HG03135 (cell line): Measurements from ENCODE around the gene ZNF93.
"Not testable (repeated sequence)": the region's sequence is repeated elsewhere in the genome, so short reads cannot be mapped to it uniquely, and the experiment has no call there.

Experiments used
- ATAC-seq: cut with Tn5 transposase; IDR thresholded peaks from one replicate; pipeline ENCODE4 v1.9.1; 2021; ENCODE audit warnings: mild to moderate bottlenecking, moderate library complexity; ENCODE audit not compliant: unreplicated experiment

Gene ZNF93

DNA sequence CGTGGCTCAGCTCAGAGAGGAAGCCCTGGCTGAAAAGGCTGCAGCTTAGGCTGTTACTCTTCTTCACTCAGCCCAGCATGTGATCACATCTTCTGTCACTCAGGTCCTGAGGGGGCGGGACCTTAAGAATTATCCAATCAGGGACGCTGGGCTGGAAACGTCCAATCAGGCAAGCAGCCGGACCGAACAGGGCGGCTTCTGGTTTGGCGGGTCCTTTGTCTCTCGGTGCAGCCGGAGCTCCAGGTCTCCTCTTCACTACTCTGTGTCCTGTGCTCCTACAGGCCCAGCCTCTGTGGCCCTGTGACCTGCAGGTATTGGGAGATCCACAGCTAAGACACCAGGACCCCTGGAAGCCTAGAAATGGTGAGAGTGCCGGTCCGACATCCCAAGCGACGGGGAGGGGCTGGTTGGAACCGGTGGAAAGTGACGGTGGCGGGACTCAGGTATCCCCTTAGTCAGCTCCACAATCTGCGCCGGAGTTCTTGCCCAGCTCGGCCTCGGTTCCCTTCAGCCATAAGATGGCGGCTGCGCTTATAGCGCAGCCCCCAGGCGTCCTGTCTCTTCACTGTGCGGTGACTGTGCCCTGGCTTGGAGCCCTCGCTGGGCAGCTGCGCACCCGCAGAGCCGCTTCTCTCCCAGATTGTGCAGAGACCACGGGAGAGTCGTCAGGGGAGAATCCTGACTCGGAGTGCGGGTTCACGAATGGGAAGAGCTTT is at the start of gene ZNF93:
ZNF93 (plus strand) TSS at position 218 of the 716 bp plus-strand sequence; CDS start at position 361, 143 bp downstream.
- peak; percentile 91 for ATAC-seq

DNA sequence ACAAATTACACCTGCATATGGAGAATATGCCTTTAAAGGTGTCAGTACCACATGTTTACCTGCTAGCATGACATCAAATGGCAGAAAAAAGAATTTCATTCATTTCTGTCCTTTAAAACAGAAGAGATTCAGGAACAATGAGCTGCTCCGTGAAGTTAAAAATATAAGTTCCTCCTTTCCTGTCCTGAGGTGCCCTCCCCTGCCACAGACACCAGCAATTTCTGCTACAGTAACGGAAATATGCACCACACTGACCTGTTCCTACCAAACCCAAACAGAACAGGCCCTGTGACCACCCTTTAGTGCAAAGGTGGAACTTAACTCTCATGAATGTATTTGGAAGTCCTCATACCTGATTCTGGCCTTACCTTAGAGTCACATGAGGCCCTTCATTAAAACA is 49.0 kb upstream of the ZNF93 start:
- not testable (repeated sequence) for ATAC-seq

DNA sequence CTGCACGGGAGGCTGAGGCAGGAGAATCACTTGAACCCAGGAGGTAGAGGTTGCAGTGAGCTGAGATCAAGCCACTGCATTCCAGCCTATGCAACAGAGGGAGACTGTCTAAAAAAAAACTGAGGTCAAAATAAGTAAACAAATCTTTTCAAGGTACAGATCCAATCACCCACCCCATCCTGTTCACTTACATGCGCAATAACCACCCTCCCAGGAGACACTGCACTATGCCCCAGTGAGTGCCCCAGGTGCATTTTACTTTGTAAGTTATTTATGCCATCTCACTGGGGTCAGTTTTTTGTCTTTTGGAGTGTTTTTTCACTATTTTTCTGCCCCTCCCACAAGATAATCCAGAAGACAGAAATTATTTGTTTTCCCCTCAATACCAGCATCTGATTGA is 42.0 kb upstream of the ZNF93 start:
- ATAC-seq = no peak

DNA sequence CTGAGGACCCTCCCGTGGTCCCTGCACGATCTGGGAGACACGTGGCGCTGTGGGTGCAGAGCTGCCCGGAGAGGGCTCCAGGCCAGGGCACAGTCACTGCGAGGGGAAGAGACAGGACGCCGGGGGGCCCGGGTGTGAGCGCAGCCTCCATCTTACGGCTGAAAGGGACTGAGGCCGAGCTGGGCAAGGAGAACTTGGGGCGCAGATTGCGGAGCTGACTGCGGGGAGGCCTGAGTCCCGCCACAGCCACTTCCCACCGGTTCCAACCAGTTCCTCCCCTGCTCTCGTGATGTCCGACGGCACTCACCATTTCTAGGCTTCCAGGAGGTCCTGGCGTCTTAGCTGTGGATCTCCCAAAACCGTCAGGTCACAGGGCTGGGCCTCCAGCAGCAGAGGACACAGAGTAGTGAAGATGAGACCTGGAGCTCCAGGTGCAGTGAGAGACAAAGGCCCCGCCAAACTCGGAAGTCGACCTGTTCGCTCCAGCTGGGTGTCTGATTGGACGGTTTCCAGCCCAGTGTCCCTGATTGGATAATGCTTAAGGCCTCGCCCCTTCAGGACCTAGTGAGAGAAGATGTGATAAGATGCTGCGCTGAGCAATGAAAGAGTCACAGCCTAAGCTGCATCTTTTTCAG is 39.9 kb upstream of the ZNF93 start:
- ATAC-seq = no peak

DNA sequence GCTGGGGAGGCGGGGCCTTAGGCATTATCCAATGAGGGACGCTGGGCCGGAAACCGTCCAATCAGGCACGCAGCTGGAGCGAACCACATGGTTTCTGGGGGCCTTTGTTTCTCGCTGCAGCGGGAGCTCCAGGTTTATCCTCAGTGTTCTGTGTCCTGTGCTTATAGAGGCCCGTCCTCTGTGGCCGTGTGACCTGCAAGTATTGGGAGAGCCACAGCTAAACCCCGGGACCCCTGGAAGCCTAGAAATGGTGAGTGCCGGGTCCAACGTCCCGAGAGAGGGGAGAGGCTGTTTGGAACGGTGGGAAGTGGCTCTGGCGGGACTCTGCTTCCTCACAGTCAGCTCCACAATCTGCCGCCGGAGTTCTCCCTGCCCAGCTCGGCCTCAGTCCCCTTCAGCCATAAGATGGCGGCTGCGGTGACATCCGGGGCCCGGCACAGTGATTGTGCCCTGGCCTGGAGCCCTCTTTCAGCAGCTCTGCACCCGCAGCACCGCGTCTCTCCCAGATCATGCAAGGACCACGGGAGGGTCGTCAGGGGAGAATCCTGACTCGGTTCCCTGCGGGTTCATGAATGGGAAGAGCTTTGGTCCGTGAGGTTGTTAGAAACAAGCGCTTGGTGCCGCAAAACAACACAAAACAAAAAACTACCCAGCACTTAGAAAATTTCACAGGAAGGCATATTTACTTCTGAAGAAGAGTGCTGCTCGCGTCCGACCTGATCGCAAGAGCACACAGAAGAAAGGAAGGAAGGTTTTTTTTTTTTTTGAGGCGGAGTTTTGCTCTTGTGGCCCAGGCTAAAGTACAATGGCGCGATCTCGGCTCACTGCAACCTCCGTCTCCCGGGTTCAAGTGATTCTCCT is 34.8 kb upstream of the ZNF93 start, which contains the start of gene ZNF253:
ZNF253 (plus strand) TSS at position 133 of the 861 bp plus-strand sequence; CDS start at position 248, 115 bp downstream.
- ATAC-seq = peak; percentile 98

DNA sequence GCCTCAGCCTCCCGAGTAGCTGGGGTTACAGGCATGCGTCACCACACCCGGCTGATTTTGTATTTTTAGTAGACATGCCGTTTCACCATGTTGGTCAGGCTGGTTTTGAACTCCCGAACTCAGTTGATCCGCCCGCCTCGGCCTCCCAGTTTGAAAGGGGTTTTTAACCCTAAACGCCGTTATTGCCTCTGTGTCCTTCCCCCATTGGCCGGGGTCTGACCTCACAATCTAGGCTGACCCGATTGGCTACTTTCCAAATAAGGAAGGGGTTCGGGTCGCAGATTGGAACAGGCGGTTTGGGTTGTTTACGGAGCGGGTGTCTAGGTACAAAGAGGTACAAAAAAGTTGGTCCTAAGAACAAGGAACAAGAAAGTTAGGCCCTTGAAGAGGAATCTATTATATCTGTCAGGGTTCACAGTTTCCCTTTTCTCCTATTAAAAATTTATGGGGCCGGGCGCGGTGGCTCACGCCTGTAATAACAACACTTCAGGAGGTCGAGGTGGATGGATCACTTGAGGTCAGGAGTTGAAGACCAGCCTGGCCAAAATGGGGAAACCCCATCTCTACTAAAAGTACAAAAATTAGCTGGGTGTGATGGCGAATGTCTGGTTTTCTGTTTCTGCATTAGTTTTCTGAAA is 34.0 kb upstream of the ZNF93 start:
- ATAC-seq = no peak

DNA sequence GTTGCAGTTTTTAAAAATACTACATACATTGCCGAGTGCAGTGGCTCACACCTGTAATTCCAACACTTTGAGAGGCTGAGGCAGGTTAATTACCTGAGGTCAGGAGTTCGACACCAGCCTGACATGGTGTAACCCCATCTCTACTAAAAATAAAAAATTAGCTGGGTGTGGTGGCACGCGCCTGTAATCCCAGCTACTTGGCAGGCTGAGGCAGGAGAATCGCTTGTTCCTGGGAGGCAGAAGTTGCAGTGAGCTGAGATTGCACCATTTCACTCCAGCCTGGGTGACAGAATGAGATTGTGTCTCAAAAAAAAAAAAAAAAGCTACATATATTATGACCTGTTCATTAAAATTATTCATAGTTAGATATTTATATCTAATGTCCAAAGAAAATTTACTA is 30.7 kb upstream of the ZNF93 start:
- ATAC-seq = not testable (repeated sequence)

DNA sequence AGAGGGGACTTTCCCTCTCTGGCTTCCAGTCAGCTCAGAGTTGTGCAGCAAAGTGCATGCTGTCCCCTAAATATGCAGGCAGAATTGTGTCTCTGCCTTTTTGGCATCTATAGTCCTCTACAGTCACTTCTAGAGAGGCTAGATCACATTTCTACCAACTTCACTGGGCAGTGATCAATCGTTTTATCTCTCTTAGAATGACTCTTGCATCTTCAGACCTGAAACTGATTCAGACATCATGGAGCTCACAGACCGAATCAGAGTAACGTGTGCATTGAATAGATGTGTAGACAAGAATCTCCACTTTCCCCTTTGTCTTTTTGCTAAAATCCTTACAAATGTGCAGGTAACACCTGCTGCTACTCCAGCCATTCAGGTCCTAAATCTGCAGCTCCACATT is 28.8 kb upstream of the ZNF93 start:
- no peak for ATAC-seq

DNA sequence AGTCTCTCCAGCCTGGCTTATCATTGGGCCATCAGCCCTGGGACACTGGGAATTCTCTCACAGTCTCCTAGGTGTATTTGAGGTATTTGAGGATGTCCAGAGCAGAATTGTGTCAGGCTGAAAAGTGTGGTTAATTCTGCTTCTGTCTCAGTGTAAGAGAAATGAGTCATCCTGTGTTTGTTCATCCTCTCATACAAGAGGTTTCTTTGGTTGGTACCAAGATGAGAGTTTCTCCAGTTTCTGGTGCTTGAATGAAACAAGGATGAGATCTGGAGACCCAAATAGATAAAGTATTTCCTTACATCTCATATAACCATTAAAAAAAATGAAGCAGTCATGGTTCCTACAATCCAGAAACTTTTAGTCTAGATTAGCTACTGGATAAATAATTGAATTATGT is 27.4 kb upstream of the ZNF93 start:
- ATAC-seq = no peak

DNA sequence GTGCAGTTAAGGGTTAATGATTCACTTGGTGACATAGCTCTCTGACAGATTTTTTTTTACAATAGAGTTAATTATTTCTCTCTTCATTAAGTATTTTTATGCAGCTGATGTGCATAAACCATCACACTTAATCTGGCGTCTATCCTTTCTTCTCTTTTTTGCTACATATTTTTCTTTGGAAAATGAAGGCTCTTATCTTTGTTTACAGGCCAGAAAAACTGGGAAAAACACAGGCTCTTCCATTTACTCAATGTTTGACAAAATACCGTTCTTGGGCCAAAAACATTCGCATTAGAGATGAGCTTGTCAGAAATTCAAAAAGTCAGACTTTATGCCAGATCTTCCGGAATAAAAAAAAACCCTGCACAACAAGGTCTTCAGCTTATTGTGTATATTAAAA is 23.0 kb upstream of the ZNF93 start:
- no peak for ATAC-seq

DNA sequence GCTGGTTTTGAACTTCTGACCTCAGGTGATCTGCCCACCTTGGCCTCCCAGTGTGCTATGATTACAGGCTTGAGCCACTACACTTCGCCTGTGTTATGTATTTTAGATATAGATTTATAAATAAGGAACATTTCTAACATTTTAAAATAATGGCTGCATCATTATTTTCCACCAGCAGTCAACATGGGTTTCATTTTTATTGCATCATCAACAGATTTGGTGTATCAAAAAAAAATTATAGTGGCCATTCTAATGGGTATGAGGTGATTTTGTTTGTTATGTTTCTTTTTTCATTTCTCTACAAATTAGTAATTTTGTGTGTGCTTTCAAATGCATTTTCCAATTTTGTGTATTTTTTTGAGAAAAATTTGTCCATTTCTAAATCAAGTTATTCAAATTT is 16.2 kb upstream of the ZNF93 start:
- no peak for ATAC-seq

DNA sequence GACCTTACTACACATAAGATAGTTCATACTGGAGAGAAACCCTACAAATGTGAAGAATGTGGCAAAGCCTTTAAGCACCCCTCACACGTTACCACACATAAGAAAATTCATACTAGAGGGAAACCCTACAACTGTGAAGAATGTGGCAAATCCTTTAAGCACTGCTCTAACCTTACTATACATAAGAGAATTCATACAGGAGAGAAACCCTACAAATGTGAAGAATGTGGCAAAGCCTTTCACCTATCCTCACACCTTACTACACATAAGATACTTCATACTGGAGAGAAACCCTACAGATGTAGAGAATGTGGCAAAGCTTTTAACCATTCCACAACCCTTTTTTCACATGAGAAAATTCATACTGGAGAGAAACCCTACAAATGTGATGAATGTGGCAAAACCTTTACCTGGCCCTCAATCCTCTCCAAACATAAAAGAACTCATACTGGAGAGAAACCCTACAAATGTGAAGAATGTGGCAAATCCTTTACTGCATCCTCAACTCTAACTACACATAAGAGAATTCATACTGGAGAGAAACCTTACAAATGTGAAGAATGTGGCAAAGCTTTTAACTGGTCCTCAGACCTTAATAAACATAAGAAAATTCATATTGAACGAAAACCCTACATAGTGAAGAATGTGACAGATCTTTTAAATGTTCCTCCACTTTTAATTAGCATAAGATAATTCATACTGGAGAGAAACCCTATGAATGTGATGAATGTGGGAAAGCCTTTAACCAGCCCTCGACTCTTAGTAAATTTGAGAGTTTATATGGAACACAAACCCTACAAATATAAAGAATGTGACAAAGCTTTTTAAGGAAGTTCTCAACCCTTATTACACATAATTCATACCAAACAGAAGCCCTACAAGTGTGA is 8.4 kb upstream of the ZNF93 start:
- ATAC-seq = not testable (repeated sequence)

DNA sequence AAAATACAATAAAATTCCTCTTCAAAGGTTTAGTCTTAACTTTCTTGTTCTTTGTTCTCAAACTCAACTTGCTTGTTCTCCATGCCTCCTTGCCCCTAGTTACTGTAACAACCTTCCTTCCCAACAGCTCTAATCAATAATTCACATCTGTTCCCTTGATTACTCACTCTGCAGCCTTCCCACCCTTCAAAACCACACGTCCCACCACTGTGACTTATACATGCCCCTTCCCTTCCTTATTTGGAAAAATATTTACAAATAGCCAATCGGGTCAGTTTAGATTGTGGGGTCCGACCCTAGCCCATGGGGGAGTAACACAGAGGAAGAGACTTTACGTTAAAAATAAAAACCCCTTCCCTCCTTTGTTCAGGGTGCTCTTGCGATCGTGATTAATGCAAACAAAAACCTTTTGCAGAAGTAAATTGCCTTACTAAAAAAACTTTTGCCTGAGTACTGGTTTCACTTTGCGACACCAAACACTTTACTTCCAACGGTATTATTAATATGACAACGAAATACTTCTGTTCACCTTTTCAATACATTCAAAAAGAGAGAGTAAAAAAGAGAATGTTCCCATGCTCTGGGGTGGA is 512 bp upstream of the ZNF93 start:
- peak; percentile 10 for ATAC-seq

DNA sequence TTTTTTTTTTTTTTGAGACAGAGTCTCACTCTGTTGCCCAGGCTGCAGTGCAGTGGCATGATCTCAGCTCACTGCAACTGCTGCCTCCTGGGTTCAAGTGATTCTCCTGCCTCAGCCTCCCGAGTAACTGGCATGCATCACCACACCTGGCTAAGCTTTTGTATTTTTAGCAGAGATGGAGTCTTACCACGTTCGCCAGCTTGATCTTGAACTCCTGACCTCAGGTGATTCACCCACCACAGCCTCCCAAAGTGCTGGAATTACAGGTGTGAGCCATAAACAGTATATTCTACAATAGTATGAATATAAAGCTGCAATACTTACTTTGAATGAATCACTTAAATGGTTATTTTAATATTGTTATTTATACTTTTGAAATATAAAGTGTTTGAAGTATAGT is 6.8 kb downstream of the ZNF93 start:
- not testable (repeated sequence) for ATAC-seq

DNA sequence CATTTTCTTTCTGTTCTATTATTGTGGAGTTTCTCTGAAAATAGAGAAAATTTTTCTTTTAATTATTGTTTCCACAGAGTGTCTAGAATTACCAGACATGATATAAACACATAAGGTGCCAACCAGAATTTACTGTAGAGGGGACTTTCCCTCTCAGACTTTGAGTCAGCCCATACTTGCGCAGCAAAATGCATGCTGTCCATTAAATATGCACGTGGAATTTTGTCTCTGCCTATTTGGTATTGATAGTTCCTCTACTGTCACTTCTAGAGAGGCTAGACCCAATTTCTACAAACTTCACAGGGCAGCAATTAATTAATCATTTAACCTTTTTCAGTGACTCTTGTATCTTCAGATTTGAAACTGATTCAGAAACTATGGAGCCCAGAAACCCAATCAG is 8.9 kb downstream of the ZNF93 start:
- no peak for ATAC-seq

DNA sequence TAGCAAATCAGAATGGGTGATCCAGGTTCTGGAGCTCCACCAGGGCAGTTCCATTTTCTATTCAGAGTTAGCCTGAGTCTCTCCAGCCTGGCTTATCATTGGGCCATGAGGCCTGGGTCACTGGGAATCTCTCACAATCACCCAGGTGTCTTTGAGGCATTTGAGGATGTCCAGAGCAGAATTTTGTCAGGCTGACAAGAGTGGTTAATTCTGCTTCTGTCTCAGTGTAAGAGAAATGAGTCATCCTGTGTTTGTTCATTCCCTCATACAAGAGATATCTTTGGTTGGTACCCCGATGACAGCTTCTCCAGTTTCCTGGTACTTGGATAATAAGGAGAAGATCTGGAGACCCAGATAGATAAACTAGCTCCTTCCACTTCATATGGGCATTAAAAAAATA is 10.4 kb downstream of the ZNF93 start:
- no peak for ATAC-seq

DNA sequence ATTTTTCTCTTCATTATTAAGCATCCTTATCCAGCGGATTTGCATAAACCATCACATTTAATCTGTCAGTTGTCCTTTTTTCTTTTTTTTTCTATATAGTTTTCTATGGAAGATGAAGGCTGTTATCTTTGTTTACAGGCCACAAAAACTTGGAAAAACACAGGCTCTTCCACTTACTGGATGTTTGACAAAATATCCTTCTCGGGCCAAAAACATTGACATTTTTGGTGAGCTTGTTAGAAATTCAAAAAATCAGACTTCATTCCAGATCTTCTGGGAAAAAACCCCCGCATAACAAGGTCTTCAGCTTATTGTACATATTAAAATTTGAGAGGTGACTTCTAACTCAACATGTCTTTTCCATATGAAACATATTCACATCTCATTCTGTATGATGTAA is 13.8 kb downstream of the ZNF93 start:
- ATAC-seq = no peak

DNA sequence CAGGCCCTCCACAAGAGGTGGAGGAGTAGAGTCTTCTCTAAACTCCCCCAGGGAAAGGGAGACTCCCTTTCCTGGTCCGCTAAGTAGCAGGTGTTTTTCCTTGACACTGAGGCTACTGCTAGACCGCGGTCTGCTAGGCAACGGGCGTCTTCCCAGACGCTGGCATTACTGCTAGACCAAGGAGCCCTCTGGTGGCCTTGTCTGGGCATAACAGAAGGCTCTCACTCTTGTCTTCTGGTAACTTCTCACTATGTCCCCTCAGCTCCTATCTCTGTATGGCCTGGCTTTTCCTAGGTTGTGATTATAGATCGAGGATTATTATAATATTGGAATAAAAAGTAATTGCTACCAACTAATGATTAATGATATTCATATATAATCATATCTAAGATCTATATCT is 29.7 kb downstream of the ZNF93 start:
- ATAC-seq = not testable (repeated sequence)

DNA sequence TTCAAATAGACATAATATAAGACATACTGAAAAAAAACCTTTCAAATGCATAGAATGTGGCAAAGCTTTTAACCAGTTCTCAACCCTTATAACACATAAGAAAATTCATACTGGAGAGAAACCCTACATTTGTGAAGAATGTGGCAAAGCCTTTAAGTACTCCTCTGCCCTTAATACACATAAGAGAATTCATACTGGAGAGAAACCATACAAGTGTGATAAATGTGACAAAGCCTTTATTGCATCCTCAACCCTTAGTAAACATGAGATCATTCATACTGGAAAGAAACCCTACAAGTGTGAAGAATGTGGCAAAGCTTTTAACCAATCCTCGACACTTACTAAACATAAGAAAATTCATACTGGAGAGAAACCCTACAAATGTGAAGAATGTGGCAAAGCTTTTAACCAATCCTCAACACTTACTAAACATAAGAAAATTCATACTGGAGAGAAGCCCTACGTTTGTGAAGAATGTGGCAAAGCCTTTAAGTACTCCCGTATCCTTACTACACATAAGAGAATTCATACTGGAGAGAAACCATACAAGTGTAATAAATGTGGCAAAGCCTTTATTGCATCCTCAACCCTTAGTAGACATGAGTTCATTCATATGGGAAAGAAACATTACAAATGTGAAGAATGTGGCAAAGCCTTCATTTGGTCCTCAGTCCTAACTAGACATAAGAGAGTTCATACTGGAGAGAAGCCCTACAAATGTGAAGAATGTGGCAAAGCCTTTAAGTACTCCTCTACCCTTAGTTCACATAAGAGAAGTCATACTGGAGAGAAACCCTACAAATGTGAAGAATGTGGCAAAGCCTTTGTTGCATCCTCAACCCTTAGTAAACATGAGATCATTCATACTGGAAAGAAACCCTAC is 32.9 kb downstream of the ZNF93 start:
- not testable (repeated sequence) for ATAC-seq
